SH-SY5Y (cell line): ENCODE results near the gene MXRA7.

Experiments
- GATA2 ChIP-seq: IDR thresholded peaks from 2 replicates; pipeline ENCODE4 v1.6.1; 2011; ENCODE audit warnings: mild to moderate bottlenecking, low read depth, low read length
- GATA3 ChIP-seq: IDR thresholded peaks from 2 replicates; pipeline ENCODE4 v1.6.1; 2011; ENCODE audit warnings: low read depth, mild to moderate bottlenecking, low read length, moderate library complexity

The MXRA7 gene, protein sequence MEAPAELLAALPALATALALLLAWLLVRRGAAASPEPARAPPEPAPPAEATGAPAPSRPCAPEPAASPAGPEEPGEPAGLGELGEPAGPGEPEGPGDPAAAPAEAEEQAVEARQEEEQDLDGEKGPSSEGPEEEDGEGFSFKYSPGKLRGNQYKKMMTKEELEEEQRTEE

DNA sequence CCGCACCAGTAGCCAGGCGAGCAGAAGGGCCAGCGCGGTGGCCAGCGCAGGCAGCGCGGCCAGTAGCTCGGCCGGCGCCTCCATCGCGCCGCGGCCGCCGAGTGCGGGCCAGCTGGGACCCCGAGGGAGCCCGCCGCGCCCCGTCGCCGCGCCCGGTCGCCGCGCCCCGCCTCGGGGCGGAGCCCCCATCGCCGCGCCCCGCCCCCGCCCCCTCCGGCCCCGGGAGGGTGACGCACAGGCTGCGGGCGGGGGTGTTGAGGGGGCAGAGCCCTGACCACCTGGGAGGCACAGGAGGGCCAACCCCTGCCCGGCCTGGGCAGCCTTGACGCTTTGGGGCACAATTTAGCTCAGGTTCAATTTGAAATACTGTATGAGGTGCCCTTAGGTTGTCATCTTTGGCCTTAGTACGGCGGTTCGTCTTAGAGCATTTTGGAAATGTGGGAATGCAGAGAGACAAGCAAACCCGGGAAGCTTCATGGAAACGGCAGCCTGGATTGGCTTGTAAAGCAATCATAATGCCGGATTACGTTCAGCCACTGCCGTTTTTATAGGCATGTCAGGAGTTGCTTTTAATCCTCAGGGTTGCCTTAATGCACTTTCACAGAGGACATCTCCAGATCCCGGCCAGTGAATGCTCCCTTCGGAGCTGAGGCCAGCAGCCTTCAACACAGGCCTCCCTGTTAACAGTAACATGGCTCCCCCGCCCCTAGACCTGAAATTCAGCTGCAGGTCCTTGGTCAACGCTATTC lies at the start of gene MXRA7:
MXRA7 (minus strand) TSS at position 103 of the 749 bp plus-strand sequence; CDS start at position 84, 19 bp downstream.
- TF ChIP-seq GATA2 (no peak), GATA3 (no peak)

DNA sequence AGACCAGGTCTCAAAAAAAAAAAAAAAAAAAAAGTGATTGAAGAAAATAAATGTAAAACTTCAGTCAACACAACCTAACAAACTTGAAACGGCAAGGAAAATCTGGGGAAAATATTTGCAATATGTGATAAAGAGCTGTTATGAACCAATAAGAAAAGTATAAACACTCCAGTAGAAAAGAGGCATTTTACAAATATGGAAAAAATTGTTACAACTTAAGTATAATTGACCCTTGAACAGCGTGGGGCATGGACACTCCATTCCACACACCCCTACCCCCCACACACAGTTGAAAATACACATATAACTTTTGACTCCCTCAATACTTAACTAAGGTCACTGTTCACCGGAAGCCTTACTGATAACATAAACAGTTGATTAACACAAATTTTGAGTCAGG lies 47.8 kb upstream of the MXRA7 start:
- TF ChIP-seq GATA3 (no peak), GATA2 (no peak)

DNA sequence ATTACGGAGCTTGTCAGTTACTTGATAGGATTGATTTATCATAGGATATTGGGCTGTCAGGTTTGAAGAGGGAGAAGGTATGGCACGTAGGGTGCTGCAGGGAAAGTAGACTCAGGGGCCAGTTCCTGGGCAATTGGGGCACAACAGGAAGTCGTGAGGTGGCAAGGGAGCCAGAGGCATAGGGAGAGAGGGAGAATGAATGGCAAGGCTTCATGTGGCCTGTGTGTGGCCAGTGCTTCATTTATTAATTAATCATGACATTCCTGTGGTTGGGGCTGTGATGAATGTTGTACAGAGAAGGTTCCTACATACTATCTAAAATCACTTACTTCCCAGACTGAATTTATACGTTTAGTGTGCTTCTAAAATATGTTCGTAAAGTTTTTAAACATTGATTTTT lies 46.5 kb upstream of the MXRA7 start:
- TF ChIP-seq GATA2 (no peak), GATA3 (no peak)

DNA sequence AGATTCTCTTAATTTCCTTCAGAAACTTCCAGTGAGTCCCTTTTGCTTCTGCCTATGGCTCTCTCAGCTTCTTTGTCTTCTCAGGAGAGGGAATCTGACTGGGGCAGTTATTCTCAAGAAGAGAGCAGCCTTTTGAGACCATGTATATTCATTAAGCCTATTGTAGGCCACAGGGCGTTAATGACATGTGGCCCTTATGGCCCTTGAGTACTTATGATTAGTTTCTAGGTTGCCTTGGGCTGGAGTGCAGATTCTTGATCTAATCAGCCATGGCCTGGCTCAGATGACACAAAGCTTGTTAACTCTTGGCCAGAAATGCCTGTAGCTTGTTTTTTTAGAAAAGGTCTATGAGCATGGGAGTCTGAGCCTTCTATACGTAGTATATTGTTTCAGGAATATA lies 44.5 kb upstream of the MXRA7 start:
- TF ChIP-seq GATA3 = no peak
- TF ChIP-seq GATA2 = no peak

DNA sequence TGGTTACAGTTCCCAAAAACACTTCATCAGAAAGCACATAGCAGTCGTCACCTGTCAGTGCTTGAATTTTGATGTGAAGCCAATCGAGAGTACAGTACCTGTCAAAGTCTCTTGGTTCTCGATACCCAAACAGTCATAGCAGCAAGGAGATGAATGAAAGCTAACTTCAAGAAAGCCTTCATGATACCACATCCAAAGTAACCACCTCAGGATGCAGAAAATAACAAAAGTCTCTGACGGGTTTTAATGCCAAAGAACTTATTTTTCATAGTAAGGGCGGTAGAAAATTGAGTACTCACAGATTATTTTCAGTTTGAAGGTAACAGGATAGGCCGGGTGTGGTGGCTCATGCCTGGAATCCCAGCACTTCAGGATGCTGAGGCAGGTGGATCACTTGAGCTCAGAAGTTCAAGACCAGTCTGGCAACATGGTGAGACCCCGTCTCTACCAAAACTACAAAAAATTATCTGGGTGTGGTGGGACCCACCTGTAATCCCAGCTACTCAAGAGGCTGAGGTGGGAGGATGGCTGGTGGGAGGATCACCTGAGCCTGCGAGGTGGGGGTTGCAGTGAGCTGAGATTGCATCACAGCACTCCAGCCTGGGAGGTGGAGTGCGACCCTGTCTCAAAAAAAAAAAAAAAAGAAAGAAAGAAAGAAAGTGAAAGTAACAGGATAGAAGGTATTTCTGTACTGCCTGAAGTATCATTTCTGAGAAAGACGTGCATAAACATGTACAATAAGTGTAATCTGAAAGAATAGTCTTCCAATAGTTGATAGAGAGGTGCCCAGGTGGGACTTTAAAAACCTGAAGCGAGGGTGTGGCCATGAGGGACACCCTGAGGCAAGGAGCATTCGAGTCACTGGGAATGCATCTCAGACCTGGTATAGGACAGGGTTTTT lies 42.5 kb upstream of the MXRA7 start:
- TF ChIP-seq GATA2 = no peak
- TF ChIP-seq GATA3 = no peak

DNA sequence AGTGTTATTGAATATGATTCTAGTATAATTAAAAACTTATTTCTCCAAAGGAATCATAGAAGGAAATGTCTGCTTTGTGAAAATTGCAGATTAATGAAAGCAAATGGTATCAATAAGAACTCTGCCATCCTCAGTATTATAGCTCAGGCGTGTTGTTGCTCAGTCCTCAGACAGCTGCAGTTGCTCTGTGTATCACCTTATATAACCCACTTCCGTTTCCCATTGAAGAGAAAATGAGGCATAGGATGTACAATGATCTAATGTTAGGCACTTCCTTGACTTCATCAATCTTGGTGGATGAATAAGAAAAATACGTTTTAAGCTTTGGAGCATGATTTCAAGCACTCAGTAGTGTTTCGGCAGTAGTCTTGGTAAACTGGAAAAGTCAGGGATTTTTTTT lies 41.2 kb upstream of the MXRA7 start:
- TF ChIP-seq GATA3 (no peak), GATA2 (no peak)

DNA sequence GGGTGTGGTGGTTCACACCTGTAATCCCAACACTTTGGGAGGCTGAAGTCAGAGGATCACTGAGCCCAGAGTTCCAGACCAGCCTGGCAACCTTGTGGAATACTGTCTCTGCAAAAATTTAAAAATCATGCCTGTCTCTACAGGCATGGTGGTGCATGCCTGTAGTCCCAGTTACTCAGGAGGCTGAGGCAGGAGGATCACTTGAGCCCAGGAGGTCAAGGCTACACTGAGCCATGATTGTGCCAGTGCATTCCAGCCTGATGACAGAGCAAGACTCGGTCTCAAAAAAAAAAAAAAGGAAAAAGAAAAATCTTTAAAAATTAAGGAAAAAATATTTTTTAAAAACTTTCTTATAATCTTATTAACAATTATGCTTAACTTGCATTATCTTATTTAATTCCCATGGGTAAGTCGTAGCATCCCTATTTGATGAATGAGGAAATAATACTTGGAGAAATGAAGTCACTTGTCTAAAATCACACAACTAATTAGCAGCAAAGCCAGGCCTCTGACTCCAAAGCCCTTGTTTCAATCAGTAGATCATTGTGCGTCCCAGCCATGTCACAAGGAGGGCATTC lies 40.7 kb upstream of the MXRA7 start:
- no peak for TF ChIP-seq GATA2

DNA sequence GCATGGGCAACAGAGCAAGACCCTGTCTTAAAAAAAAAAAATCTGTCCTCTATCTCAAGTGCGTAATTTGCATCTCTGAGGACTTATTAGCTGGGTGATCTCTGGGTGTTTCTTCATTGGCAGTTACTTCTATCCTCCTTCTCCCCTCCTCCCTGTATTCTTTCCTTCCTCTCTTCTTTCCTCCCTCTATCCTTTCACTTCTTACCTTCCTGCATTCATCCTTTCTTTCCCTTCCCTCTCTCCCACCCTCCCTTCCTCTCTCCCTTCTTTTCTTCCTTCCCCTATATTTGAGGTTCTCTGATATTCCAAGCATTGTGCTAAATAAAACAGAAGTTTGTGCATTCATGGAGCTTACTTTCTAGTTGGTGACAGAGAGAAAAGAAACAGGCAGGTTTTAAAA lies 37.9 kb upstream of the MXRA7 start:
- no peak for TF ChIP-seq GATA3
- no peak for TF ChIP-seq GATA2

DNA sequence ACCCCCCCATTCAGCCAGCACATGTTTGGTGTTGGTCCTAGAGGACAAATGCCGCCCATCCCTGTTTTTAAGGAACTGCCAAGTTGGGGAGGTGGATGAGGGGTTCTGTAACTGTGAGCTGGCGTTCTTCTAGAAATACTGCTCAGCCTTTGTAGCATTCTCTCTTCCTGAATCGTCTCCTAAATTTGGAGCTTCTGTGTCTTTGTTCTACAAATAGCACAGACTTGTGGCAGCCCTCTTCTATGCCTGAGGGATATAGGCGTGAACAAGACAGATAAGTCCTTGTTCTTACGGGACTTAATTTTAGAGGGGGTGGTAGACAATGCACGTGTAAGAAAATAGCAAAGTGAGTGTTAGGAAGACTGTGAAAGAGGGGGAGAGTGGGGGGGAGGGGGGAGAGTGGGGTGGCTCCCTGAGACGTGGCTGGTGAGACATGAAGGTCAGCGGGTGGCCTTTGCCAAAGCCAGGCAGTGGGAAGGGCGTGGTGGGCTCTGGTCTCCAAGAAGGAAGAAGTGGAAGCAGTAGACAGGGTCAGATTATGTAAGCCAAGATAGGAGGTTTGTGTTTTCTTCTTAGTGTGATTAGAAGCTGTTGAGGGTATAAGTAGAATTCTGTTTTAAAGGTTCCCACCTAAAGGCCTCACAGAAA lies 37.1 kb upstream of the MXRA7 start:
- TF ChIP-seq GATA3 = no peak

DNA sequence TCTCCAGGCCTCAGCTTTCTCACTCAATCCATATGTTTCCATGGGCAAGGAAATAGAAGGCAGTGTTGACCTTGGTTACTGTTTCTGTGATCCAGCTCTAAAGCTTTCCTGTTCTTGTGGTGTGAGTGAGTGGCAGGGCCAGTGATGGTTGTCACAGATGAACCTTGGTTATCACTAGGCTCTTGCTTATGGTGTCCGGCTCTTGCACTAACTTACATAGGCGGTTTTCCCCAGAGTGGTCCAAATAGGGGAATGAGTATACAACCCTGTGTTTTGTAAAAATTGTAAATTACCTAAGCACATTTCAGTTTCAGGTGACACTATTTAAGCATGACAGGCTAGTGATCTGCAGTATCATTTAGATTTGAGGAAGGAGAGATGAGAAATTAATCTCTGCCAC lies 34.0 kb upstream of the MXRA7 start:
- no peak for TF ChIP-seq GATA3
- TF ChIP-seq GATA2 = no peak

DNA sequence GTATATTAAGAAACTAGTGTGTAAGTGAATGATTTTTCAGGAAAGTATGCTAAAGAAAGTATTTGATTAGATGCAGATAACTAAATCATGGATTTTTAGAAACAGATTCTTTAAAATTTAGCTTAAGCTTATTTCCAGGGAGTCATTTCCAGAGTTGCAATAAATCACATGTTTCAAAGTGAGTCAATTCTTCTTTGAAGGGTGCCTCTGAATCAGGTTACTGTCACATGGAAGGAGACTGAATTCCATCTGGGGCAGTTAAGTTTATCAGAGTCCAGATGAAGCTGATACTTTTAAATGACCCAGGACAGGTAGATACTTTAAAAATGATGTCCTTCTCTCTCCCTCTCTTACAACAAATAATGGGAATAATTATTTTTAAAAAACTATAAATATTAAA lies 32.2 kb upstream of the MXRA7 start:
- TF ChIP-seq GATA2 = no peak

DNA sequence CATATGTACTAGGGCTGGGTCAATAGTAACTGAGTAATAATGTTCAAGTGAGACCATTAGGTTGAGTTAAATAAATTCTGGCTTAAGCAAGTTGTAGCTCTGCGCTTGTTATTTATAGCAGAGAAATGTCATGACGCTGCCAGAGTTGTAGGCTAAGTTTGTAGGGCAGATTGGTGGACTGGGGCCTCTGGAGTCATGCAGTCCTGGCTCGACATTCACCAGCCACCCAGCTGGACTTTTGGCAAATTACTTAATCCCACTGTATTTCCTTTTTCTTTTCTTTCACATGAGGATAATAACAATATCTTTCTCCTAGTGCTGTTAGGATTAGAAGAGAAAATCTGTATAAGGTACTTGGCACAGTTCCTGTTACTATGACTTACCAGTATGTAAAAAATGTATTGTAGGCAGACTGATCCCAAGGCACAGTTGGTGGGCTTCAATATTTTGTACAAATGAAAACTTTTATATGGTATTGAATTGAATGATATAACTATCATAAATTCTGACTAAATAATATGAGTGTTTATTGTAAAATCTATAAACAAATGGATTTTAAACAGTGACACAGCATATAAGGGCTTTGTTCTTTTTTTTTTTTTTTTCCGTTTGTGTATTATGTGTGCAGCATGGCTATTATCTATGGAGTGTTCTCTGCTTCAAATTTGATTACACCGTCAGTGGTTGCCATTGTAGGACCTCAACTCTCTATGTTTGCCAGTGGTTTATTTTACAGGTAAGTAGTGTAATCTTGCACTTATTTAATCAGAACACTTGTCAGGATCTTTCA lies 29.8 kb upstream of the MXRA7 start:
- TF ChIP-seq GATA2 (no peak), GATA3 (no peak)

DNA sequence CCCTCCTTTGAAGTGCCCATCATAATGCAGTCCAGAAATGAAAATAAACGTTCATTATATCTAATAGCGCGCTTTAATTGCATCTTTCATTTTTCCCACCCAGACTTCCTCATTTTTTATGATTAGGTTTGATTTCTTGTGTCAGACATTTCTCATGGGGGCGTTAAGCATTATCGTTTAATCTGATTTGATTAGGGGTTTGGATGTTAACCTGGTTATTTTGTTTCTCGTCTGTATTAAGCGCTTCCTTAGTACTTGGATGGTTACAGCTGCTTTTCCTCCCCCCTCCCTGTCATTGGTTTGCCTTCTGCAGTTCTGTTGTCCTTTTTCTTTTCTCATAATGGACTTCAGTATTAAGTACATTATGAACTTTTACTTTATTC lies 27.7 kb upstream of the MXRA7 start:
- TF ChIP-seq GATA3 = no peak
- TF ChIP-seq GATA2 = no peak; the same call in 1 of the 2 replicates
